A172 (cell line): ENCODE measurements around the gene RNF128. TPM values are rescaled to one million over a fixed set of nuclear protein-coding genes. Genes with fewer than 3 reads are reported as not detected.
"Not testable (repeated sequence)": the region's sequence is repeated elsewhere in the genome, so short reads cannot be mapped to it uniquely, and the experiment has no call there.

Experiments
- DNase-seq: peaks from one replicate; pipeline ENCODE4 v3.0.0-alpha.2; 2015; ENCODE audit warnings: low spot score
- total RNA-seq: library from RNA; depleted of rRNA; stranded (reverse); fragments of >200 nt; shearing (Covaris generic); gene quantifications from 2 replicates; pipeline ENCODE4 v1.2.3, GENCODE V29; 2014; rRNA removed

Gene RNF128
- total RNA-seq, 1 experiment from 2014 or later = not detected

- no peak for DNase-seq
Measured at GRCh38 chrX:106748377-106748776, 21.9 kb downstream of the RNF128 start.

DNA sequence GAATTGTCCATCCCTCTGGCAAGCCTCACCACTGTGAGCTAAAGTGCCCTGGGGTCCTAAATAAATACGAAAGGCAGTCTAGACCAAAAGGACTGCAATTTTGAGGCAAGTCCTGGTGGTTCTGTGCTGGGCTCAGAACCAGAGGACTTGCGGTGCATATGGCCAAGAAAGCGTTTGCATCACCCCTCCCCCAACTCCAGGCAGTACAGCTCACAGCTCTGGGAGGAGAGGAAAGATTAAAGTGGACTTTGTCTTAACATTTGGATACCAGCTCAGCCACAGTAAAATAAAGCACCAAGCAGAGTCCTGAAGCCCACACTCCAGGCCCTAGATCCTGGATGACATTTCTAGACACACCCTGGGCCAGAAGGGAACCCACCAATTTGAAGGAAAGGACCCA is 24.9 kb downstream of the RNF128 start:
- no peak for DNase-seq

DNA sequence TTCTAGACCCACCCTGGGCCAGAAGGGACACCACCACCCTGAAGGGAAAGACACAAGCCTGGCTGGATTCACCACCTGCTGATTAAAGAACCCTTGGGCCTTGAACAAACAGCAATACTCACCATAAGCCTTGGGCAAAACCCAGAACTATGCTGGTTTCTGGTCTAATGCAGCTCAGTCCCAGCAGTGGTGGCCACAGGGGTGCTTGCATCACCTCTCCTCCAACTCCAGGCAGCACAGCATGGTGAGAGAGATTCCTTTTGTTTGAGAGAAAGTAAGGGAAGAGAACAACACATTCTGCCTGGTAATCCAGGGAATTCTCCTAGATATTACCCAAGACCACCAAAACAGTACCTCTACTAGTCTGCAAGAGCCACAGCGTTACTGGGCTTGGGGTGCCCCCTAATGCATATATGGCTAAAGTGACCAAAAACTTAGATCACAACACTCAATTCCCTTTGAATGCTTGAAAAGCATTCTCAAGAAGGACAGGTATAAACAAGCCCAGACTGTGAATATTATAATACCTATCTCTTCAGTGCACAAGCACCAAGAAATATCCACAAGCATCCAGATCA is 25.7 kb downstream of the RNF128 start:
- DNase-seq = no peak

- DNase-seq = not testable (repeated sequence)
Measured at GRCh38 chrX:106769288-106769687, 42.8 kb downstream of the RNF128 start.

DNA sequence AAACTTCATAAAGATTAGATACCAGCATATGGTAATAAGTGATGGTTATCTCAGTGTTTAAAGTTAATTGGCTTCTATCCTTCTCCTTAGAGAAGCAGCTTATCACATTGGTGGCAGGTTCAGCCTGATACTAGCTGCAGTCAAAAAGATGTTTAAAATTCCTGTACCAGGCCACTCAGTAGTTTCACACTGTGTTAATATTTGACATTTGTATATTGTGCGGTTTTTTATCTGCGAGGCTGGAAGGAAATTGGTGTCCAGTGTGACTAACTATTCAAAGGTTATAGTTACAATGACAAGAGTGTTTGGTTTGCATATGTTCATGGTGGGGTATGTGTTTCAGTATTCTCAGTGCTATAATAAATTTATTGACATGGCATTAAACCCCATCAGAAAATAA is 48.5 kb downstream of the RNF128 start:
- DNase-seq = no peak

DNA sequence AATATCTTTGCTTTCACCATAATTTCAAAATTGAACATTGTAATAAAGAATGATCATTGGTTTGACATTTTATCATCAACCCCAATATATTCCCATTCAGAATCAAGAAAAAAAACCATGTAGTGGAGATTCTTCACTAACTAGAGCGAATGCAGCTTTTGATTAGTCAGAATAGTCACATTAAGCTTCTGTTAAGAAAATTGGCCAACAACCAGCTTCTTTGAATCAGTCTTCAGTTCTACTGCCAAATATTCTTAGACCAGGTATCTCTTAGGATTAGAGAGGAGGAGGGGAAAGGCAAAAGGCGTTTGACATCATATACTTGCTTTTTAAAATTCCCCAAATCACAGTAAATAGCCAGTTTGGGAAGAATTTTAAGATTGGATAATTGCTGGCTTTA is 53.8 kb downstream of the RNF128 start:
- no peak for DNase-seq

DNA sequence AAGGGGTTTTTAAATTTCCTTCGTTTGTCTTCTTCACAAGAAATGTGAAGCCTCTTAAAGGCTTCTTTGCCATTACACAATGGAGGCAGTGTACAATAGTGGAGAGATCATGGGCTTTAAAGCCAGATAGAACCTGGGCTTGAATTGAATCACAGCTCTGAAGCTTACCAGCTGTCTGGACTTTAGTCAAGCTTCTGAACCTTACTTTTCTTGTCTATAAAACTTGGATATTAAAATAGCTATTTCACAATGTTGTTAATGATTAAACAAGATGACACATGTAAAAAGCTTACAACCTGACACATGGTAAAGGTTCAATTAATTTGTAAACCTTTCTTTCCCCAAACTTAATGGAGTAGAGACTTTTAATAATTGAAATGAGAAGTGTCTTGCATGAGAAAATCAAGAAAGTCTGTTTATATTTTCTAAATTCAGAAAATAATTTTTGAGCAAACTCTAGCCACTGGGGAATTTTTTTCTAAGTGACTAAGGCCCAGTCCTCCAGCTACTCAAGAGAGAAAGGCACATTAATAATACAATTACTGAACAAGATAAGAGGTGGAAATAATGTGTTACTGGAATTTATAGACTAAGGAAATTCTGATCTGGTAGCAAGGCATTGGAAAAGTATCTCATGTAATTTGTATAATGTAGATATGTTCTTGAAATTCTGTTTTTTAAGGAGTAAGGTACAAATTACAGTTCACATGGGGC is 54.3 kb downstream of the RNF128 start:
- DNase-seq = no peak

- DNase-seq = no peak
Measured at GRCh38 chrX:106783716-106784115, 57.2 kb downstream of the RNF128 start.

DNA sequence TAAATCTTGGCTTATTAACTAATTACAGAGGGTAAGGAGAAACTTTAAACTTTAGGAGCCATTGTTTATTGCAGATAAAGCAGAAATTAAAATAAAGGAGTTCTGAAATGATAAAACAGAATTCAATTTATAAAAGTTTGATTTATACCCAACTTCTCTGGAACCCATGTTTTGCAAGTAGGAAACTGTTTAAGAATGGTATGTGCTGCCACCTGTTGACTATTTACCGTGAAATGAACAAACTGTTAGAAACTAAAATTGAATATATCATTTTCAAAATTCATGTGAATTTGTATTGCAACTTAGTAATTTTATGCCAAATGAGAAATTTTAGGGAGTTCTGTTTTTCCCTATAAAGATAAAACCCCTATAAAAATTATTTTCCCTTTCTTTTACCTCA is 65.0 kb downstream of the RNF128 start:
- DNase-seq = no peak

- no peak for DNase-seq
Measured at GRCh38 chrX:106802063-106802387, 75.5 kb downstream of the RNF128 start.

- DNase-seq = peak; percentile 13
Measured at GRCh38 chrX:106802388-106803275, 76.1 kb downstream of the RNF128 start, which contains the start of gene TBC1D8B. TBC1D8B (plus strand) TSS chrX:106802673; CDS start chrX:106802854, 181 bp downstream.

DNA sequence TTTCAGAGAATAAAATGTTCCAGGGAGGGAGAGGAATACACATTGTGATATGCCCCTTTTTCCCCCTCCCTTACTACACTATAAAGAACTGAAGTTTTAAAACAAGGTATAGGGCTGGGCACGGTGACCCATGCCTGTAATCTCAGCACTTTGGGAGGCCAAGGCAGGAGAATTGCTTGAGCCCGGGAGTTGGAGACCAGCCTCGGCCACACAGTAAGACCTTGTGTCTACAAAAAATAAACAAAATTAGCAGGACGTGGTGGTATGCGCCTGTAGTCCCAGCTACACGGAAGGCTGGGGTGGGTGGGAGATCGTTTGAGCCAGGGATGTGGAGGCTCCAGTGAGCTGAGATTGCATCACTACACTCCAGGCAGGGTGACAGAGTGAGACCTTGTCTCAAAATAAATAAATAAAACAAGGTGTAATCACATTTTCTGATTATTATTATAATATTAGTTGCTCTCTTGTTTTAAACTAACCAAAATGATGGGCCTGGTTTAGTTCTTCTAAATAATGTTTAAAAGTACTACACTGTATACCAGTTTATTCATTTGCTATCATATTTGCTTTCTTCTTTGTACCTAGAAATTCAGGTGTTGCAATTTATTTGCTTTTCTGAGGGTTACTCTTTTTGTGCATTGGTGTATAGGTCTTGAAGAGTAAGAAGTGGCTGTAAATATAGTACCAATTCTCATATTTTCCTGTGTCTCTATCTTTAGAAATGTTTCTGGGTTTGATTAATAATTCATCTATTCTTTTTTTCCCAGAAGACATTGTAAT is 84.8 kb downstream of the RNF128 start:
- DNase-seq = no peak

DNA sequence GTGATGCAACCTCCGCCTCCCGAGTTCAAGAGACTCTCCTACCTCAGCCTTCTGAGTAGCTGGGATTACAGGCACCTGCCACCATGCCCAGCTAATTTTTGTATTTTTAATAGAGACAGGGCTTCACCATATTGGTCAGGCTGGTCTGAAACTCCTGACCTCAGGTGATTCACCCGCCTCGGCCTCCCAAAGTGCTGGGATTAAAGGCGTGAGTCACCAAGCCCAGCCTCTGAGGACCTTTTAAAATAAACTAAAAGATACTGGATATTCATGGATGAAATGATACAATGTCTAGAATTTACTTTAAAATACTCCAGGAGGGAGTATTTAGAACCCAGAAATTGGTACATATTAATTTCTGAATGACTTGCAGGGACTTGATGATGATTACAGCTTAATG is 86.4 kb downstream of the RNF128 start:
- DNase-seq = not testable (repeated sequence)

GRCh38 chrX:106814093-106814492 is 87.6 kb downstream of the RNF128 start:
- not testable (repeated sequence) for DNase-seq

Other genes with a start within 250 kb of the RNF128 start
- not detected in 2 replicates for gene RADX, start 114.7 kb upstream of the RNF128 start, total RNA-seq
- not detected in 2 replicates for gene TBC1D8B, start 76.0 kb downstream of the RNF128 start, total RNA-seq
- gene RIPPLY1, start 176.6 kb downstream of the RNF128 start, total RNA-seq = 0.10 TPM in 1 of 2 replicates, not detected in the other
- not detected in 2 replicates for gene CLDN2, start 193.7 kb downstream of the RNF128 start, total RNA-seq